DND-41 (cell line): ENCODE results near the gene LRPPRC.

Source experiments
- EZH2 ChIP-seq: IDR thresholded peaks from 3 replicates; pipeline ENCODE4 v1.6.1; 2012; ENCODE audit warnings: borderline replicate concordance, low read depth, mild to moderate bottlenecking, moderate library complexity, low read length, inconsistent platforms; ENCODE audit not compliant: severe bottlenecking
- TF ChIP-seq, protein P1 (sequence below): IDR thresholded peaks from 2 replicates; pipeline ENCODE4 v1.5.1; 2012; ENCODE audit warnings: borderline replicate concordance, low read length, moderate library complexity, mild to moderate bottlenecking; ENCODE audit not compliant: poor library complexity, severe bottlenecking; ENCODE audit errors: extremely low read depth

DNA sequence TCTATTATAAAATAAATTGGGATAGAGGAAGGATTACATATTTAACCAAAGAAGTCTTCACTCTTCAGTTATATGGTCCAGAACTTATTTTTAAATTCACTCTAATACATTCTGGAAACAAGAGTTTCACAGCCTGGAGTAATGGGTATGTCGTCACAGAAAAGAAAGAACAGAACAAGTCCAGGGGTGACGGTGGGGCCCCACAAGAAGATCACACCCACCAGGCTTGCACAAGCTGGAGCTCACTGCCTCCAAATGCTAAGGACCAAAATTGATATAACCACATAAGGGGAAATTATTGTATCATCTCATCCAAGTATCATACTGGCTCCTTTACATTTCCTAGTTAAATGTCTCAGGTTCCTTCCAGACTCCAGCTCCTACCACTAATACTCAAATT, 11.3 kb downstream of the LRPPRC start:
- TF ChIP-seq, protein P1, sequence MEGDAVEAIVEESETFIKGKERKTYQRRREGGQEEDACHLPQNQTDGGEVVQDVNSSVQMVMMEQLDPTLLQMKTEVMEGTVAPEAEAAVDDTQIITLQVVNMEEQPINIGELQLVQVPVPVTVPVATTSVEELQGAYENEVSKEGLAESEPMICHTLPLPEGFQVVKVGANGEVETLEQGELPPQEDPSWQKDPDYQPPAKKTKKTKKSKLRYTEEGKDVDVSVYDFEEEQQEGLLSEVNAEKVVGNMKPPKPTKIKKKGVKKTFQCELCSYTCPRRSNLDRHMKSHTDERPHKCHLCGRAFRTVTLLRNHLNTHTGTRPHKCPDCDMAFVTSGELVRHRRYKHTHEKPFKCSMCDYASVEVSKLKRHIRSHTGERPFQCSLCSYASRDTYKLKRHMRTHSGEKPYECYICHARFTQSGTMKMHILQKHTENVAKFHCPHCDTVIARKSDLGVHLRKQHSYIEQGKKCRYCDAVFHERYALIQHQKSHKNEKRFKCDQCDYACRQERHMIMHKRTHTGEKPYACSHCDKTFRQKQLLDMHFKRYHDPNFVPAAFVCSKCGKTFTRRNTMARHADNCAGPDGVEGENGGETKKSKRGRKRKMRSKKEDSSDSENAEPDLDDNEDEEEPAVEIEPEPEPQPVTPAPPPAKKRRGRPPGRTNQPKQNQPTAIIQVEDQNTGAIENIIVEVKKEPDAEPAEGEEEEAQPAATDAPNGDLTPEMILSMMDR = no peak
- TF ChIP-seq EZH2 = no peak
